K562 (cell line): ENCODE measurements around the gene EEFSEC. TPM values are rescaled to one million over a fixed set of nuclear protein-coding genes. Genes with fewer than 3 reads are reported as not detected.

Experiments
- BHLHE40 ChIP-seq: IDR thresholded peaks from 2 replicates; pipeline ENCODE4 v1.6.1; 2011; ENCODE audit warnings: low read length, improper control_type of control experiment
- CTCFL ChIP-seq: IDR thresholded peaks from 2 replicates; pipeline ENCODE4 v1.6.1; 2011; ENCODE audit warnings: borderline replicate concordance, low read depth, mild to moderate bottlenecking, moderate library complexity, low read length; ENCODE audit not compliant: insufficient read depth, poor library complexity, severe bottlenecking
- MAZ ChIP-seq, 2 experiments: fragments of 450-650 bp in 1 of 2; sonication (generic) in 1 of 2; formaldehyde crosslinking; IDR thresholded peaks in 1 of 2; conservative IDR thresholded peaks in 1 of 2; 2 replicates each; pipeline versions ENCODE4 v1.4.0 to v1.5.0; 2020; ENCODE audit warnings: mild to moderate bottlenecking in 1 of 2, missing genetic modification reagents in 1 of 2
- PKNOX1 ChIP-seq: fragments of 450-650 bp; IDR thresholded peaks from 2 replicates; pipeline ENCODE4 v1.6.1; 2016
- RCOR1 ChIP-seq, 2 experiments: IDR thresholded peaks; 2 replicates each; pipeline ENCODE4 v1.6.1; 2012; ENCODE audit warnings: low read depth in 2 of 2, low read length in 2 of 2, borderline replicate concordance in 1 of 2, improper control_type of control experiment in 1 of 2
- polyA plus RNA-seq, 8 experiments: library from polyadenylated mRNA; depleted of rRNA in 4 of 8; stranded (reverse) in 5 of 8; unstranded in 3 of 8; fragments of >200 nt; fragmentation: Nextera tagmentation in 2 of 8; fragmentation: Illumina TruSeq in 1 of 8; extraction: Ambion mirVana in 2 of 8; extraction: Trizol in 1 of 8; gene quantifications; 2 replicates each; pipeline versions ENCODE4 v1.2.1 to v1.2.3, GENCODE V29; 2011 to 2014; ENCODE audit warnings: inconsistent platforms in 1 of 8, missing spikeins in 1 of 8
- total RNA-seq, 7 experiments: library from RNA; depleted of rRNA in 6 of 7; stranded (reverse); fragments of >200 nt in 6 of 7; fragmentation: Illumina TruSeq in 2 of 7; extraction: Trizol in 2 of 7; gene quantifications; 2 replicates each; pipeline versions ENCODE4 v1.2.1 to v1.2.3, GENCODE V29; 2011 to 2021; ENCODE audit warnings: low replicate concordance in 1 of 7
- TF ChIP-seq, protein P1 (sequence below), 3 experiments: IDR thresholded peaks in 2 of 3; conservative IDR thresholded peaks in 1 of 3; 2 replicates each; pipeline ENCODE4 v1.5.1; 2011 to 2012; ENCODE audit warnings: low read length in 3 of 3, mild to moderate bottlenecking in 3 of 3, control low read depth in 2 of 3, improper control_type of control experiment in 1 of 3, inconsistent platforms in 1 of 3, low read depth in 1 of 3, mixed read lengths in 1 of 3, moderate library complexity in 1 of 3; ENCODE audit not compliant: insufficient read depth in 2 of 3
- TF ChIP-seq, protein P2 (sequence below), 2 experiments: fragments of 450-650 bp; formaldehyde crosslinking in 1 of 2; IDR thresholded peaks; 2 replicates each; pipeline versions ENCODE4 v1.4.0 to v1.6.1; 2014 to 2020; ENCODE audit warnings: mild to moderate bottlenecking in 2 of 2, borderline replicate concordance in 1 of 2, low read depth in 1 of 2

EEFSEC gene
- total and polyA plus RNA-seq, 9 of the 15 experiments (the other 6 are each of a cell fraction or from before 2014, with no cell fraction given): 0.35 to 11.8 (median 7.7) TPM

- TF ChIP-seq, protein P1, sequence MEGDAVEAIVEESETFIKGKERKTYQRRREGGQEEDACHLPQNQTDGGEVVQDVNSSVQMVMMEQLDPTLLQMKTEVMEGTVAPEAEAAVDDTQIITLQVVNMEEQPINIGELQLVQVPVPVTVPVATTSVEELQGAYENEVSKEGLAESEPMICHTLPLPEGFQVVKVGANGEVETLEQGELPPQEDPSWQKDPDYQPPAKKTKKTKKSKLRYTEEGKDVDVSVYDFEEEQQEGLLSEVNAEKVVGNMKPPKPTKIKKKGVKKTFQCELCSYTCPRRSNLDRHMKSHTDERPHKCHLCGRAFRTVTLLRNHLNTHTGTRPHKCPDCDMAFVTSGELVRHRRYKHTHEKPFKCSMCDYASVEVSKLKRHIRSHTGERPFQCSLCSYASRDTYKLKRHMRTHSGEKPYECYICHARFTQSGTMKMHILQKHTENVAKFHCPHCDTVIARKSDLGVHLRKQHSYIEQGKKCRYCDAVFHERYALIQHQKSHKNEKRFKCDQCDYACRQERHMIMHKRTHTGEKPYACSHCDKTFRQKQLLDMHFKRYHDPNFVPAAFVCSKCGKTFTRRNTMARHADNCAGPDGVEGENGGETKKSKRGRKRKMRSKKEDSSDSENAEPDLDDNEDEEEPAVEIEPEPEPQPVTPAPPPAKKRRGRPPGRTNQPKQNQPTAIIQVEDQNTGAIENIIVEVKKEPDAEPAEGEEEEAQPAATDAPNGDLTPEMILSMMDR (IDR thresholded peaks at IDR 0.05 in 2 of 3, conservative IDR thresholded peaks at IDR 0.05 in 1 of 3; ENCODE audit: insufficient read depth in 2 of 3, low read depth in 1 of 3, low read length in 3 of 3): peak; percentile 74 to 97 (median 87)
- TF ChIP-seq RCOR1 (IDR thresholded peaks at IDR 0.05; ENCODE audit: borderline replicate concordance in 1 of 2, low read depth in 2 of 2, low read length in 2 of 2) (0 out of 4 replicates have a peak, but pooled peaks of 1 of the 2 experiments have one; percentile 37), BHLHE40 (no peak), CTCFL (peak; percentile 22), PKNOX1 (no peak), MAZ (CRISPR knock-in tag; conservative IDR thresholded peaks at IDR 0.05 in 1 of 2, IDR thresholded peaks at IDR 0.05 in 1 of 2) (0 out of 4 replicates have a peak, but pooled peaks of 1 of the 2 experiments have one; percentile 29)
- TF ChIP-seq, protein P2, sequence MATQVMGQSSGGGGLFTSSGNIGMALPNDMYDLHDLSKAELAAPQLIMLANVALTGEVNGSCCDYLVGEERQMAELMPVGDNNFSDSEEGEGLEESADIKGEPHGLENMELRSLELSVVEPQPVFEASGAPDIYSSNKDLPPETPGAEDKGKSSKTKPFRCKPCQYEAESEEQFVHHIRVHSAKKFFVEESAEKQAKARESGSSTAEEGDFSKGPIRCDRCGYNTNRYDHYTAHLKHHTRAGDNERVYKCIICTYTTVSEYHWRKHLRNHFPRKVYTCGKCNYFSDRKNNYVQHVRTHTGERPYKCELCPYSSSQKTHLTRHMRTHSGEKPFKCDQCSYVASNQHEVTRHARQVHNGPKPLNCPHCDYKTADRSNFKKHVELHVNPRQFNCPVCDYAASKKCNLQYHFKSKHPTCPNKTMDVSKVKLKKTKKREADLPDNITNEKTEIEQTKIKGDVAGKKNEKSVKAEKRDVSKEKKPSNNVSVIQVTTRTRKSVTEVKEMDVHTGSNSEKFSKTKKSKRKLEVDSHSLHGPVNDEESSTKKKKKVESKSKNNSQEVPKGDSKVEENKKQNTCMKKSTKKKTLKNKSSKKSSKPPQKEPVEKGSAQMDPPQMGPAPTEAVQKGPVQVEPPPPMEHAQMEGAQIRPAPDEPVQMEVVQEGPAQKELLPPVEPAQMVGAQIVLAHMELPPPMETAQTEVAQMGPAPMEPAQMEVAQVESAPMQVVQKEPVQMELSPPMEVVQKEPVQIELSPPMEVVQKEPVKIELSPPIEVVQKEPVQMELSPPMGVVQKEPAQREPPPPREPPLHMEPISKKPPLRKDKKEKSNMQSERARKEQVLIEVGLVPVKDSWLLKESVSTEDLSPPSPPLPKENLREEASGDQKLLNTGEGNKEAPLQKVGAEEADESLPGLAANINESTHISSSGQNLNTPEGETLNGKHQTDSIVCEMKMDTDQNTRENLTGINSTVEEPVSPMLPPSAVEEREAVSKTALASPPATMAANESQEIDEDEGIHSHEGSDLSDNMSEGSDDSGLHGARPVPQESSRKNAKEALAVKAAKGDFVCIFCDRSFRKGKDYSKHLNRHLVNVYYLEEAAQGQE (IDR thresholded peaks at IDR 0.05; ENCODE audit: borderline replicate concordance): peak; percentile 64; the same call in 1 of the 2 replicates
- TF ChIP-seq, protein P2 (CRISPR knock-in tag; IDR thresholded peaks at IDR 0.05; ENCODE audit: low read depth): no peak
These were observed 73.6 kb downstream of the EEFSEC start (continued) for GRCh38 chr3:128226795-128227395.
